GM23338 (cell line): ENCODE measurements around the gene UNC5C. TPM values are rescaled to one million over a fixed set of nuclear protein-coding genes. Genes with fewer than 3 reads are reported as not detected.
A peak's percentile ranks its signal among the peaks of the same experiment; 100 is the strongest.

Source experiments
- ATAC-seq: fragments of 200-7000 bp; cut with Tn5 transposase; 3 replicates; pipeline ENCODE4 v1.9.1; 2020
- DNase-seq: peaks from one replicate; pipeline ENCODE4 v3.0.0-alpha.2; 2015; ENCODE audit warnings: low spot score
- H2AFZ ChIP-seq: fragments of 200-600 bp; sonication (generic); 2 replicates; pipeline ENCODE4 v1.8.0; 2016; ENCODE audit warnings: antibody characterized with exemption, mild to moderate bottlenecking, moderate library complexity
- H3F3A ChIP-seq: fragments of 200-600 bp; sonication (generic); replicated peaks from 2 replicates; pipeline ENCODE4 v1.8.0; 2017; ENCODE audit warnings: antibody characterized with exemption, mixed run types, low read depth
- H3K27ac ChIP-seq: fragments of 200-600 bp; sonication (generic); 2 replicates; pipeline ENCODE4 v1.6.1; 2016; ENCODE audit warnings: low read depth
- H3K27me3 ChIP-seq: fragments of 200-600 bp; sonication (generic); 2 replicates; pipeline ENCODE4 v1.8.0; 2016; ENCODE audit warnings: mild to moderate bottlenecking, mixed run types, moderate library complexity; ENCODE audit not compliant: insufficient read depth
- H3K36me3 ChIP-seq: fragments of 200-600 bp; sonication (generic); 2 replicates; pipeline ENCODE4 v1.8.0; 2016; ENCODE audit warnings: mild to moderate bottlenecking; ENCODE audit not compliant: insufficient read depth
- H3K4me1 ChIP-seq: fragments of 200-600 bp; sonication (generic); 2 replicates; pipeline ENCODE4 v1.8.0; 2016; ENCODE audit warnings: mild to moderate bottlenecking, moderate library complexity; ENCODE audit not compliant: insufficient read depth
- H3K4me2 ChIP-seq: fragments of 200-600 bp; sonication (generic); 2 replicates; pipeline ENCODE4 v1.7.1; 2017; ENCODE audit warnings: mixed run types
- H3K4me3 ChIP-seq: fragments of 200-600 bp; sonication (generic); 2 replicates; pipeline ENCODE4 v1.6.1; 2016; ENCODE audit warnings: mixed run types
- H3K79me2 ChIP-seq: fragments of 200-600 bp; sonication (generic); replicated peaks from 2 replicates; pipeline ENCODE4 v1.8.0; 2017; ENCODE audit warnings: mild to moderate bottlenecking; ENCODE audit not compliant: insufficient read depth
- H3K9me2 ChIP-seq: fragments of 200-600 bp; sonication (generic); 2 replicates; pipeline ENCODE4 v1.8.0; 2017; ENCODE audit not compliant: insufficient read depth
- H4K20me1 ChIP-seq: fragments of 200-600 bp; sonication (generic); replicated peaks from 2 replicates; pipeline ENCODE4 v1.8.0; 2017; ENCODE audit warnings: mild to moderate bottlenecking; ENCODE audit not compliant: insufficient read depth
- H3K27ac Mint-ChIP-seq: 2 replicates; pipeline ENCODE4 v1.8.0; 2020; ENCODE audit warnings: inconsistent platforms, mild to moderate bottlenecking, moderate library complexity, mixed read lengths
- H3K27me3 Mint-ChIP-seq: 3 replicates; pipeline ENCODE4 v1.8.0; 2022; ENCODE audit warnings: low read depth, mild to moderate bottlenecking, moderate library complexity, mixed read lengths, inconsistent platforms; ENCODE audit not compliant: insufficient read depth, poor library complexity
- H3K36me3 Mint-ChIP-seq: 3 replicates; pipeline ENCODE4 v1.8.0; 2021; ENCODE audit warnings: low read depth, mild to moderate bottlenecking, inconsistent platforms, moderate library complexity, mixed read lengths
- H3K4me1 Mint-ChIP-seq: 3 replicates; pipeline ENCODE4 v1.8.0; 2020; ENCODE audit warnings: mild to moderate bottlenecking, inconsistent platforms, mixed read lengths
- H3K4me3 Mint-ChIP-seq: 3 replicates; pipeline ENCODE4 v1.8.0; 2021; ENCODE audit warnings: moderate library complexity, mild to moderate bottlenecking, inconsistent platforms, mixed read lengths
- H3K9me3 Mint-ChIP-seq: 3 replicates; pipeline ENCODE4 v1.8.0; 2020; ENCODE audit warnings: moderate library complexity, mild to moderate bottlenecking, inconsistent platforms, mixed read lengths
- CREB1 ChIP-seq: fragments of 250-450 bp; sonication (Bioruptor Pico); IDR thresholded peaks from 2 replicates; pipeline ENCODE4 v1.5.0; 2020; ENCODE audit warnings: low read depth, mild to moderate bottlenecking, moderate library complexity
- CTCF ChIP-seq, 2 experiments: fragments of 200-600 bp in 1 of 2; sonication (generic) in 1 of 2; conservative IDR thresholded peaks; 2 replicates each; pipeline versions ENCODE4 v1.5.1 to v1.6.1; 2016 to 2017; ENCODE audit warnings: antibody characterized with exemption in 2 of 2, low read depth in 2 of 2, mild to moderate bottlenecking in 2 of 2, moderate library complexity in 1 of 2
- EZH2 ChIP-seq: fragments of 200-600 bp; sonication (generic); IDR thresholded peaks from one replicate; pipeline ENCODE4 v1.8.0; 2017; ENCODE audit warnings: antibody characterized with exemption, mild to moderate bottlenecking, low read depth; ENCODE audit not compliant: unreplicated experiment
- JUNB ChIP-seq: IDR thresholded peaks from one replicate; pipeline ENCODE4 v1.6.1; 2016; ENCODE audit warnings: antibody characterized with exemption; ENCODE audit not compliant: unreplicated experiment
- NANOG ChIP-seq: IDR thresholded peaks from 2 replicates; pipeline ENCODE4 v1.6.1; 2016; ENCODE audit warnings: antibody characterized with exemption, borderline replicate concordance
- POLR2AphosphoS5 ChIP-seq: IDR thresholded peaks from 2 replicates; pipeline ENCODE4 v1.6.1; 2016; ENCODE audit warnings: antibody characterized with exemption, low read depth
- REST ChIP-seq: IDR thresholded peaks from one replicate; pipeline ENCODE4 v1.6.1; 2018; ENCODE audit warnings: antibody characterized with exemption; ENCODE audit not compliant: unreplicated experiment
- STAT1 ChIP-seq: IDR thresholded peaks from one replicate; pipeline ENCODE4 v1.6.1; 2016; ENCODE audit warnings: antibody characterized with exemption; ENCODE audit not compliant: unreplicated experiment
- ZNF331 ChIP-seq: fragments of 250-450 bp; sonication (Bioruptor Pico); IDR thresholded peaks from 2 replicates; pipeline ENCODE4 v1.5.0; 2020; ENCODE audit warnings: low read depth, mild to moderate bottlenecking, moderate library complexity
- ZNF462 ChIP-seq: fragments of 250-450 bp; sonication (Bioruptor Pico); IDR thresholded peaks from 2 replicates; pipeline ENCODE4 v1.5.0; 2020; ENCODE audit warnings: mild to moderate bottlenecking, moderate library complexity
- polyA plus RNA-seq: library from polyadenylated mRNA; unstranded; fragments of >200 nt; fragmentation: Nextera tagmentation; extraction: Ambion mirVana; gene quantifications from 2 replicates; pipeline ENCODE4 v1.2.1, GENCODE V29; 2016
- total RNA-seq: library from RNA; depleted of rRNA; stranded (reverse); fragments of >200 nt; shearing (Covaris generic); gene quantifications from 2 replicates; pipeline ENCODE4 v1.2.3, GENCODE V29; 2014

Gene UNC5C
- total and polyA plus RNA-seq, 2 experiments from 2014 or later, result 0.08 to 0.21 TPM

GRCh38 chr4:95272797-95273196 is 276.0 kb downstream of the UNC5C start (continued):
- TF ChIP-seq CTCF (conservative IDR thresholded peaks at IDR 0.05; ENCODE audit: low read depth in 2 of 2), result no peak

GRCh38 chr4:95272036-95272435 is 276.7 kb downstream of the UNC5C start:
- no peaks in the 10 kb centered on the region for H4K20me1 ChIP-seq
- no peak overlapping the region for H3K27ac ChIP-seq
- DNase-seq (no peak), ATAC-seq (no peak)
- TF ChIP-seq CREB1 (CRISPR knock-in tag) (no peak), REST (no peak), POLR2AphosphoS5 (no peak), ZNF331 (CRISPR knock-in tag) (no peak), ZNF462 (CRISPR knock-in tag) (no peak), JUNB (no peak), STAT1 (no peak), EZH2 (no peak), CTCF (conservative IDR thresholded peaks at IDR 0.05; ENCODE audit: low read depth in 2 of 2) (no peak), NANOG (no peak)
- no peaks in the 10 kb centered on the region for H3F3A ChIP-seq
- no peaks in the 10 kb centered on the region for H3K36me3 Mint-ChIP-seq
- H3K79me2 ChIP-seq, result no peaks in the 10 kb centered on the region
- H2AFZ ChIP-seq, result peak overlapping the region; percentile 56; the same call in 1 of the 2 replicates
- no peaks in the 10 kb centered on the region for H3K27me3 ChIP-seq
- H3K9me2 ChIP-seq, result 0 out of 2 replicates have a peak, but pooled peaks cover 5% of the 10 kb centered on the region
- no peaks in the 10 kb centered on the region for H3K9me3 Mint-ChIP-seq
- no peaks in the 10 kb centered on the region for H3K4me1 Mint-ChIP-seq
- no peaks in the 10 kb centered on the region for H3K36me3 ChIP-seq
- no peaks in the 10 kb centered on the region for H3K27me3 Mint-ChIP-seq
- H3K27ac Mint-ChIP-seq, result no peak overlapping the region
- no peak overlapping the region for H3K4me3 ChIP-seq
- H3K4me2 ChIP-seq, result no peak overlapping the region
- H3K4me3 Mint-ChIP-seq, result no peak overlapping the region
- H3K4me1 ChIP-seq, result no peaks in the 10 kb centered on the region
